ENCODE data around the gene RAI1.

Gene RAI1

DNA sequence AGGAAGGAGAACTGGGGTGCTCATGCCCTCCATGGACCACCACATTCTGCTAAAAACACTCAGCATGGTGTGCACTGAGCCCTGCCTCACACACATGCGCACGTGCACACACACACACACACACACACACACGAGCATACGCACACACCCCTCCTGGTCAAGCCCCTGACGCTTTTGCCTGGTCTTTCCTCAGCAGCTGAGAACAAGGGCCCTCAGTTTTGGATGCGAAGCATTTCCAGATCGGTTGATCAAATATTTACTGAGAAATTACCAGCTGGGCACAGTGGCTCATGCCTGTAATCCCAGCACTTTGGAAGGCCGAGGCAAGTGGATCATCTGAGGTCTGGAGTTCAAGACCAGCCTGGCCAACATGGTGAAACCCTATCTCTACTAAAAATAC lies 20.1 kb upstream of the RAI1 start:
- no peak for DNase-seq (ENCODE audit: extremely low spot score)
- TF ChIP-seq BHLHE40 (IDR thresholded peaks at IDR 0.05; ENCODE audit: borderline replicate concordance): no peak
- no peak for TF ChIP-seq SUZ12 (IDR thresholded peaks at IDR 0.05)
- TF ChIP-seq CTBP1 (IDR thresholded peaks at IDR 0.05; ENCODE audit: borderline replicate concordance): no peak
- TF ChIP-seq ARNT (IDR thresholded peaks at IDR 0.05): no peak
- TF ChIP-seq HDGF (IDR thresholded peaks at IDR 0.05; ENCODE audit: borderline replicate concordance): no peak
- TF ChIP-seq L3MBTL2 (conservative IDR thresholded peaks at IDR 0.05): no peak
- TF ChIP-seq ELF4 (IDR thresholded peaks at IDR 0.05): no peak
- no peak for TF ChIP-seq TARDBP (IDR thresholded peaks at IDR 0.05)
- no peak for TF ChIP-seq FOXK2 (IDR thresholded peaks at IDR 0.05)
- TF ChIP-seq, protein P1, sequence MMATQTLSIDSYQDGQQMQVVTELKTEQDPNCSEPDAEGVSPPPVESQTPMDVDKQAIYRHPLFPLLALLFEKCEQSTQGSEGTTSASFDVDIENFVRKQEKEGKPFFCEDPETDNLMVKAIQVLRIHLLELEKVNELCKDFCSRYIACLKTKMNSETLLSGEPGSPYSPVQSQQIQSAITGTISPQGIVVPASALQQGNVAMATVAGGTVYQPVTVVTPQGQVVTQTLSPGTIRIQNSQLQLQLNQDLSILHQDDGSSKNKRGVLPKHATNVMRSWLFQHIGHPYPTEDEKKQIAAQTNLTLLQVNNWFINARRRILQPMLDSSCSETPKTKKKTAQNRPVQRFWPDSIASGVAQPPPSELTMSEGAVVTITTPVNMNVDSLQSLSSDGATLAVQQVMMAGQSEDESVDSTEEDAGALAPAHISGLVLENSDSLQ (IDR thresholded peaks at IDR 0.05): no peak
- no peak for TF ChIP-seq ZNF384 (IDR thresholded peaks at IDR 0.05)
- no peak for TF ChIP-seq FOXA1 (IDR thresholded peaks at IDR 0.05)
- no peak for TF ChIP-seq SP1 (IDR thresholded peaks at IDR 0.05)
- TF ChIP-seq LEF1 (IDR thresholded peaks at IDR 0.05; ENCODE audit: borderline replicate concordance): no peak
- TF ChIP-seq NFRKB (IDR thresholded peaks at IDR 0.05): no peak
- no peak for TF ChIP-seq FOXM1 (IDR thresholded peaks at IDR 0.05; ENCODE audit: borderline replicate concordance)
- CTCF ChIA-PET: interaction anchor here (0.6 to 0.9 kb wide), 3 partner anchors 11 to 16 kb away, joined by 3 read pairs; no protein-coding TSS in a partner anchor
- POLR2A ChIA-PET: no interaction called here

- DNase-seq (ENCODE audit: extremely low spot score): no peak
Measured at GRCh38 chr17:17661834-17662385, 19.3 kb upstream of the RAI1 start.

GRCh38 chr17:17663160-17664063 lies 17.8 kb upstream of the RAI1 start:
- ChIA-PET POLR2A (no interaction called here), CTCF (no interaction called here)
- DNase-seq (ENCODE audit: extremely low spot score): peak; percentile 74
- TF ChIP-seq LEF1 (IDR thresholded peaks at IDR 0.05; ENCODE audit: borderline replicate concordance): no peak
- TF ChIP-seq, protein P1 (IDR thresholded peaks at IDR 0.05): peak; percentile 98
- peak; percentile 34; the same call in 1 of the 2 replicates for TF ChIP-seq TARDBP (IDR thresholded peaks at IDR 0.05)

More at GRCh38 chr17:17661834-17662385, 19.3 kb upstream of the RAI1 start:
- POLR2A ChIA-PET: no interaction called here
- CTCF ChIA-PET: interaction anchor here (0.6 to 0.9 kb wide), 3 partner anchors 10 to 15 kb away, joined by 3 to 5 read pairs (median 3); no protein-coding TSS in a partner anchor
- TF ChIP-seq BHLHE40 (IDR thresholded peaks at IDR 0.05; ENCODE audit: borderline replicate concordance): no peak

- no peak for DNase-seq (ENCODE audit: extremely low spot score)
- ChIA-PET POLR2A (no interaction called here), CTCF (interaction anchor here (0.7 kb wide), 1 partner anchor 17 kb away, joined by 3 read pairs; no protein-coding TSS in a partner anchor)
- no peak for TF ChIP-seq SP1 (IDR thresholded peaks at IDR 0.05)
- no peak for TF ChIP-seq SUZ12 (IDR thresholded peaks at IDR 0.05)
Measured at GRCh38 chr17:17664064-17664452, 17.2 kb upstream of the RAI1 start.

GRCh38 chr17:17665255-17665654 lies 16.0 kb upstream of the RAI1 start:
- TF ChIP-seq, protein P1 (IDR thresholded peaks at IDR 0.05): no peak
- TF ChIP-seq SUZ12 (IDR thresholded peaks at IDR 0.05): no peak
- TF ChIP-seq ZNF384 (IDR thresholded peaks at IDR 0.05): no peak
- no peak for TF ChIP-seq ELF4 (IDR thresholded peaks at IDR 0.05)
- no peak for TF ChIP-seq LEF1 (IDR thresholded peaks at IDR 0.05; ENCODE audit: borderline replicate concordance)
- TF ChIP-seq L3MBTL2 (conservative IDR thresholded peaks at IDR 0.05): no peak
- no peak for TF ChIP-seq FOXM1 (IDR thresholded peaks at IDR 0.05; ENCODE audit: borderline replicate concordance)
- TF ChIP-seq FOXK2 (IDR thresholded peaks at IDR 0.05): no peak
- no peak for TF ChIP-seq FOXA1 (IDR thresholded peaks at IDR 0.05)
- CTCF ChIA-PET: interaction anchor here (1.5 kb wide), 1 partner anchor 15 kb away, joined by 4 read pairs; no protein-coding TSS in a partner anchor

GRCh38 chr17:17666111-17666714 lies 15.0 kb upstream of the RAI1 start:
- no peak for DNase-seq (ENCODE audit: extremely low spot score)
- ChIA-PET CTCF (interaction anchor here (0.6 to 1.5 kb wide), 2 partner anchors 14 to 76 kb away, joined by 3 to 4 read pairs; no protein-coding TSS in a partner anchor), POLR2A (interaction anchor here (1.0 to 1.5 kb wide), 2 partner anchors 27 to 76 kb away, joined by 3 read pairs; no protein-coding TSS in a partner anchor)
- TF ChIP-seq SUZ12 (IDR thresholded peaks at IDR 0.05): no peak
- TF ChIP-seq FOXK2 (IDR thresholded peaks at IDR 0.05): no peak

More at GRCh38 chr17:17665255-17665654, 16.0 kb upstream of the RAI1 start:
- POLR2A ChIA-PET: interaction anchor here (1.0 to 1.5 kb wide), 2 partner anchors 28 to 75 kb away, joined by 3 read pairs; no protein-coding TSS in a partner anchor
- no peak for DNase-seq (ENCODE audit: extremely low spot score)

Measured in HEK293T (cell line).